Panc1 (cell line): ENCODE results near the gene MED16.

Experiments
- POLR2AphosphoS5 ChIP-seq: IDR thresholded peaks from 2 replicates; pipeline ENCODE4 v1.6.1; 2012; ENCODE audit warnings: mild to moderate bottlenecking, low read depth, low read length, moderate library complexity
- TF ChIP-seq, protein P1 (sequence below): fragments of 450-650 bp; IDR thresholded peaks from 2 replicates; pipeline ENCODE4 v1.5.1; 2017; ENCODE audit warnings: mild to moderate bottlenecking

DNA sequence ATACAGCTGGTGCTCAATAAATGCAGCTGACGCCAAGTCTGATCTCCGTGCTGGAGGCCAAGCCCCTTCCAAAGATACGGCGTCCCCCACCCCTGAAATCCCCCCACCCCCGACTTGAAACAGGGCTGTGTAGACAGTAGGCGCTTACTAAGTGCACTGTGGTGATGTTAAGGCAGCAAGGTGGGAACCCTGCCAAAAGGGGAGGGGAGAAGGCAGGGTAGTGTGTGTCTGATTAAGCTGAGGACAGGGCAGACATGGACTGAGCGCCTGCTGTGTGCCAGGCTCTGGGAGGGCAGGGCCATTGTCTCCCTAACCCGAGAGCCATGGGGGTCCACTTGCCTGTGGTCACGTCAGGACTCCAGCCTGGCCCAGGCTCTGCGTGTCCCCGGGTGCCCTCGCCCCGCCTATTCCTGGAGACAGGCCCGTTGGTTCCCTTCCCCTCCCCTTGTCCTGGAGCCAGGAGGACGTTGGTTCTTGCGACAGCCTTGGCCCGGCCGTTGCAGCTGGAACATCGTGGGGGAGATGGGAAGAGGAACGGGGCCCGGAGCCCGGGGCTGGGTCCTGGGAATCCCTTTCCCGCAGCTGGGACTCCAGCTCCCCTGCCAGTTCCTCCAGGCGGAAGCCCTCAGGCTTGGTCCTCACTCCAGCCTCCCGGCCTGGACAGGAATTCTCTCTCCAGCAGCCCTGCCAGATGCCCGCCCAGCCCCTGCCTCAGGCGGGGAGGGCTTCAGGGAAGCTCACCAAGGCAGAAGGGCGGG lies 42.6 kb downstream of the MED16 start:
- TF ChIP-seq, protein P1, sequence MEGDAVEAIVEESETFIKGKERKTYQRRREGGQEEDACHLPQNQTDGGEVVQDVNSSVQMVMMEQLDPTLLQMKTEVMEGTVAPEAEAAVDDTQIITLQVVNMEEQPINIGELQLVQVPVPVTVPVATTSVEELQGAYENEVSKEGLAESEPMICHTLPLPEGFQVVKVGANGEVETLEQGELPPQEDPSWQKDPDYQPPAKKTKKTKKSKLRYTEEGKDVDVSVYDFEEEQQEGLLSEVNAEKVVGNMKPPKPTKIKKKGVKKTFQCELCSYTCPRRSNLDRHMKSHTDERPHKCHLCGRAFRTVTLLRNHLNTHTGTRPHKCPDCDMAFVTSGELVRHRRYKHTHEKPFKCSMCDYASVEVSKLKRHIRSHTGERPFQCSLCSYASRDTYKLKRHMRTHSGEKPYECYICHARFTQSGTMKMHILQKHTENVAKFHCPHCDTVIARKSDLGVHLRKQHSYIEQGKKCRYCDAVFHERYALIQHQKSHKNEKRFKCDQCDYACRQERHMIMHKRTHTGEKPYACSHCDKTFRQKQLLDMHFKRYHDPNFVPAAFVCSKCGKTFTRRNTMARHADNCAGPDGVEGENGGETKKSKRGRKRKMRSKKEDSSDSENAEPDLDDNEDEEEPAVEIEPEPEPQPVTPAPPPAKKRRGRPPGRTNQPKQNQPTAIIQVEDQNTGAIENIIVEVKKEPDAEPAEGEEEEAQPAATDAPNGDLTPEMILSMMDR, result no peak
- TF ChIP-seq POLR2AphosphoS5, result peak; percentile 42; the same call in 1 of the 2 replicates
